Melanocyte of skin (primary cell): ENCODE results near the gene WDR48. TPM values are rescaled to one million over a fixed set of nuclear protein-coding genes. Genes with fewer than 3 reads are reported as not detected.

Experiments
- small RNA-seq, 2 donors: library from RNA; depleted of rRNA; stranded (forward); fragments of <200 nt; gene quantifications; one replicate each; pipeline ENCODE3, GENCODE V24; 2012
- total RNA-seq, 2 donors: library from RNA; depleted of rRNA; stranded (reverse); fragments of >200 nt; gene quantifications; 2 replicates each; pipeline ENCODE4 v1.2.3, GENCODE V29; 2012

The WDR48 gene
- total RNA-seq: 10 to 100 TPM; 23.3 to 27.2 TPM

GRCh38 chr3:39051649-39052561, at the start of gene WDR48, which contains the start of gene SCN11A:
WDR48 (plus strand) TSS chr3:39052016; CDS start chr3:39052026, 10 bp downstream.
SCN11A (minus strand) TSS chr3:39051944; CDS start chr3:38950362, 101,582 bp downstream.

GRCh38 chr3:39107388-39108199, 55.8 kb downstream of the WDR48 start, which contains the start of the genes GORASP1 and TTC21A:
GORASP1 (minus strand) TSS chr3:39107627; CDS start chr3:39107541, 86 bp downstream.
TTC21A (plus strand) TSS chr3:39107680; CDS start chr3:39107838, 158 bp downstream.

Small RNA genes within 50 kb of the gene (small RNA-seq; reads per million reads assigned to genes)
- 0 reads per million in 2 donors for gene RNU6-1227P

Other genes starting within 250 kb of the WDR48 start
- not detected for gene SCN10A, start 235.8 kb upstream of the WDR48 start, total RNA-seq
- not detected for gene SCN11A, start 72 bp upstream of the WDR48 start, total RNA-seq
- gene GORASP1, start 55.6 kb downstream of the WDR48 start, total RNA-seq: 10 to 100 TPM; 43.0 to 47.5 TPM
- gene TTC21A, start 55.7 kb downstream of the WDR48 start, total RNA-seq: 1 to 10 TPM; 1.7 to 4.5 TPM
- 1 to 10 TPM; 3.1 to 4.7 TPM for gene CSRNP1, start 101.6 kb downstream of the WDR48 start, total RNA-seq
- not detected for gene XIRP1, start 140.6 kb downstream of the WDR48 start, total RNA-seq
- not detected for gene CX3CR1, start 228.0 kb downstream of the WDR48 start, total RNA-seq